DMS114 treated with DMSO at 0.1 percent for 48 hours (cell line): ENCODE measurements around the gene EPO.

Experiments used
- DNase-seq: peaks from one replicate; lab custom pipeline; 2025; ENCODE audit not compliant: unreplicated experiment; lab: John Stamatoyannopoulos, UW

The EPO gene

DNA sequence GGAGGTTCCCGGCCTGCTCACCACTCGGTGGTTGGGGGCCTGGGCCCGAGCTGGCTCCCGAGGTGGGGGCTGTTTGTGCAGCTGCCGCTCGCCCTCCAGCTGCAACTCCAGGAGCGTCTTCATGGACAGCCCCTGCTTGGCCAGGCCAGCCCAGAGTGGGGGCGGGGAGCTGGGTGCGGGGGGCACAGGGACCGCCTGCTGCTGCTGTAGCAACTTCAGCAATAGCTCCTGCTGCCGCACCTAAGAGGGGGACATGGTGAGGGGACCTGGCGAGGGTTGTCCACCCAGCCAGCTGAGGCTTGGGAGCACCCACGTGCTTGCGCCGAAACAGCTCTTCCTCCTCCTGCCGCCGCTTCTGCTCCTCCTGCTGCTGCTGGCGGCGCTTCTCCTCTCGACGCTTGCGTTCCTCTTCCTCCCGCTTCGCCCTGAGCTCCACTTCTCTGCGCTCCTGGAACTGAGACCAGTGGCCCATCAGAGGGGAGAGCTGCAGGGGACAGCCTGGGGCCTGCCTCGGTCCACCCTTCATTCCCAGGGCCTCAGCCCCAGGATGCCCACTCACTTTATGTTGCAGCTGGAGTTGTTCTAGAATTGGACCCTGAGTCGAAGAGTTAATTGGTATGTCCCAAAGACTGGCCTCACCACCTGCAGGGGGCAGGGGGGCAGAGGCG lies 37.1 kb upstream of the EPO start:
- no peak for DNase-seq

DNA sequence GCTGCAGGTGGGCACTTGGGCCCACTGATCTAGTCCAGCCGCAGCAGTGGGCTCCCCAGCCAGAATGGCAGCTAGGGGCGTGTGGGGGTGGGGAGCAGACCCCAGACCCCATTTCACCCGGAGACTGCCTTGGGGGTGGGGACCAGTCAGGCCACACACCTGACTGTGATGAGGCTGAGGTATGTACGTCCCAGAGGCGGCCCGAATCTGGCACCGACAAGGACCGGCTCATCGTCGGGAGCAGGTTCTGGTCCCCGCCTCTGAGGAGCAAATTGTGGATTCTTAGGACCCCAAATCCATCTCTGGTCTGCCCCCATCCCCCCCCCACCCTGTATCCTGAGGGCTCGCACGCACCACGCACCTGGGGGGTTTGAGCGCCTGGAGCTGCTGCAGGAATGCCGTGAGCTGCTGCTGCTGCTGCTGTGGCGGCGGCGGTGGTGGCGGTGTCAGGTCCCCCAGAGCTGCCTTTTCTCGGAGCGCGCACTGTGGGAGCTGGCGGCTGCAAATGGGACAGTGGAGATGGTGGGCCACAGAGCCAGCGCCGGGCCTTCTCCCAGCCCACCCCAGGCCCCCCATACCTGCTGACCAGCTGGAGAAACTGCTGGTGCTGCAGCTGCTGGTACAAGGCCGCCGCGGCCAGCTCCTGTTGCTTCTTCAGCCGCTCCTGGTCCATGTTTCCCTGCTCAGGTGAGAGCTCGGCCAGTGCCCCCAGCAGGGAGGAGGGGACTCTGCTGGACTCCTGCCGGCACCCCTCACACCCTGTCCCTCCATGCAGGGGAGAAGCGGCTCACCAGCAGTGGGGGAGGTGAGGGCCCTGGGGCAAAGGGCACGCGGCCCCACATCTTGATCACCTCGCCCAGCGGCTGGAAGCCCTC lies 36.4 kb upstream of the EPO start:
- DNase-seq: no peak

DNA sequence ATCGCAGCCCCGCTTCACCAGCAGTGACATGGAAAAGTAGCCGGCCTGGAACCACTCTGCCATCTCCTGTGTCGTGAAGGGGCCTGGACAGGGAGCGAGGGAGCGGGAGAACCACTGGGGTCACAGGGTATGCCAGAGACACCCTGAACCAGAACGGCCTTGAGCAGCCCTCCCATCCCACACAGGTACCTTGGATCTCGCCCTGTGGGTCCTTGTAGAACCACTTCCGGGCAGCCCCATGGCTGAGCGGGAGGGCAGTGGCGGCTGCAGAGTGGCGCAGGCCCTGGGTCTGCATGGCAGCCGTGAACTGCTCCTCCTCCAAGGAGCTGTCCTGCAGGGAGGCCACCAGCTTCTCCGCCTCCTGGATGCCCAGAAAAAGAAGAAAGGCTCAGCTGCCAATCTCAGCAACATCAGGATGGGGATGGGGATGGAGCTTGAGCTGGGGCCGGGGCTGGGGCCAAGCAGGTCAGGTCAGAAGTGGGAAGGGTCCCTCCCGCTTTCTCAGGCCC lies 35.7 kb upstream of the EPO start:
- DNase-seq: no peak

DNA sequence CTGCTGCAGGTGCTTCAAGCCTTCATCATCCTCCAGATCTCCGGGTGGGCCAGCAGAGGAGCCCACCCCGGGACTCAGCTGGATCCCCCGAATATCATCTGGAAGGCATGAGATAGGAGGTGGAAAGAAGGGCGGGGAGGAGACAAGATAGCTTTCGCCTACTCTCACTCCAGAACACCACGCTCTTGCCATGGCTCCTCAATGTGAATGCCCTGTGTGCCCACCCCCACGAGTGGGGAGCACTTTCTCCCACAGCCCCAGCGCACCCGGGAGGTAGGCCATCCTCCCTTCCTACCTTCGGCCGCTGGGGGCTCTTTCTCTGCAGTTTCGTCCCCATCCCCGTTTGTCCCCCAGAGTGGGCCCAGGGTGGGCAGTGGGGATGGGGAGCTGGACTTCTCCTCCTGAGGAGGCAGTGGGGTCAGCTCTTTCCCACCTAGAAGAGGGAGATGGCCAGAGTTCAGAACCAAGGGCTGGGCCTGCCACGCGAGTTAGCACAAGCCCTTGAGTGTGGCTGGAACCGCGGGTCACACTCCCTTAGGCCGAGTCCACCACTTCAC lies 35.1 kb upstream of the EPO start:
- no peak for DNase-seq

DNA sequence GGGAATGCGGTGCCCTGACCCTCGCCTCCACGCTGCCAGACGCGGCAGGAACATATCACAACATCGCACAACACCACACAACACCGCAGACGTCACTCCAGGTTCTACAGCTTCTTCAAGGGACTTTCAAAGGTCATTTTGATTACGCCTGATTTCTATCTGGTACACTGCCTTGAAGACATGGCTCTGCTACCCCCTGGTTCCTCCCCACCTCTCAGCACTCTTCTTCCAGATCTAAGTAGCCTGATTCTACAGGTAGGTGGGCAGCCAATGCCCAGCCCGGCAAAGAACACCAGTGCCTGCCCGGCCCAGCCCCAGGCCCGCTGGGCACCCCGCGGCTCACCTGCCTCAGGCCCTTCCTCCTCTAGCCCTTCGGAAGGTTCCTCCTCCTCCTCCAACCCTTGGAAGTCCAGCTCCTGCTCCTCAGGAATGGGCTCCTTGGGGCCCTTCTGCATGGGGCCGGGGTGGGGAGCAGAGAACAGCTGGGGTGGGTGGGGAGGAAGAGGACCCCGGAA lies 34.6 kb upstream of the EPO start:
- no peak for DNase-seq

DNA sequence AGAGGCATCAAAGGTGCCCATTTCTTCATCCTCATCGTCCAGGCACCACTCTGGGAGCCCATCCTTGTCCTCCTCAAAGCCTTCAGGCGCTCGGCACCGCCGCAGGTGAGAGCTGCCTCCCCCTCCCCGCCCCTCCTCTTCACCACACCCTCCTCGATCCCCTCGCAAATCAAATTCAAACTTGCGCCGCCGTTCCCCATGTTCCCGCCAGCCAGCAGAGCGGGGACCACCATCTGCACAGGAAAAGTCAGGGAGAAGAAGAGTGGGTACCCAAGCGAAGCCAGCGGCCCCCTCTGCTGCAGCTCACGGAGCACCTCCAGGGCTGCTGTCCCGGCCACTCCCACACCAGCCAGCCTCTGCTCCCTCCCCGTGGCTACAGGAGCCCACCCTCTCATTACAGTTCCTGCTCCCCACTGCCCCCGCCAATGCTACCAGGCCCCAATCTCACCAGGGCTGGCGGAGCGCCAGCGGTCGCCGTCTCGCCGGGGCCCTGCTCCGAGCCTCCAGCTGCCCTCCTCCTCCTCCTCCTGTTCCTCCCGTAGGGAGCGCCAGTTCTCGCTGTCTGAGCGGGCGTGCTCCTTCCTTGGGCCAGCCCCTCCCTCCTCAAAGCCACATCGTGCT lies 34.0 kb upstream of the EPO start:
- DNase-seq: no peak

DNA sequence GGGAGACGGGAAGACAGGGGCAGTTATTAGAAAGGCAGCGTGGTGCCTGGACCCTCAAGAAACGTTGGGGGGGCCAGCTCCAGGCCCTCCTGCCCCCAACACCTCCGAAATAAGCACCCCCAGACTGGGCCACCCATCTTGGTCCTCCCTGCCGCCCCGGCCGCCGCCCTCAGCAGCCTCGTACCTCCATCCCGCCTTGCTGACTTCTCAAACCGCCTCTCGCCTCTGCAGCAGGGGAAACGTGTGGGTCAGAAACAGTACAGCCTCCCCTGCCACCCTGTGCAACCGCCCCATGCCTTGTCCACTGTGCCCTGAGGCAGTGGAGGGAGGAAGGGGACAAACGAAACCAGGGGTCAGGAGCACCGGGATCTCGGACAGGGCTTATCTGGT lies 33.5 kb upstream of the EPO start:
- no peak for DNase-seq

DNA sequence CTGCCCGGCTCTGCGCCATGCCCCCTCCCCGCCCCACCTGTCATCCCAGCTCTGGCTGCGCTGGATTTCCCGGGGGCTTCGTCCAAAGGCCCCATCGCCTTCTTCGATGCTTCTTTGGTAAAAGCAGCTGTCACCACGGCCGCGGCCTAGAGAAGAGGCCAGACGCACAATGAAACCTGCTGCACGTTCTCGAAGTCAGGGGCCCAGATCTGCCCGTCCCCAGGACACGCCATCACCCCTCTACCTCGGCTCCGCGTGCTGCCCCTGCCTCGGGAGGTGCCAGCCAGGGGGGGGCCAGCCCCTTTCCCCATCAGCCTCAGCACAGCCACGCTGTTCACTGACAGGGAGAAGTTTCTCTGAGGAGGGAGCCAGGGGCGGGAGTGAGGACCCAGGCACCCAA lies 33.0 kb upstream of the EPO start:
- no peak for DNase-seq

DNA sequence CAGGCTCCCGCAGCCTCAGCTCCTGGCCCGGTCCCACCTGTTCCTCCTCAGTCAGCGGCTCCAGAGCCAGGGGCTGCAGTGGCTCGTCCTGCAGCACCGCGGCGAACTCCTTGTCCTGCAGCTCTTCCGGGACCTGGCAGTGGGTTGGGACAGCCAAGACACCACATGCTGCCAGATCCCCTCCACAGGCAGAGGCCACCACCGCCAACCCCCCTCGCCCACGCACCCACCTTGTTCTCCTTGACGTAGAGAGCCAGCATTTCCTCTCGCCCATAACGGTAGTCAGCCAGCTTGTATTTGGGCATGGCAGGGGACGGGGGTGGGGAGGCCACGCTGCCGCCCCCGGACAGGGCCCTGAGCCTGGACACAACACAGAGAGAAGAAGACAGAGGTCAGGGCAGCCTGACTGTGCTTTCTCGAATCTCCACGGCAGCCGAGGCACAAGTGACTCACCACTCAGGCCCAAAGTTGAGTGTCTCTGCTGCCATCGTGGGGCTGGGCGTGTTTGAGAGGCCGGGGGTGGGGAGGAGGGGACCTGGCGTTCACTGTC lies 32.4 kb upstream of the EPO start:
- DNase-seq: no peak

DNA sequence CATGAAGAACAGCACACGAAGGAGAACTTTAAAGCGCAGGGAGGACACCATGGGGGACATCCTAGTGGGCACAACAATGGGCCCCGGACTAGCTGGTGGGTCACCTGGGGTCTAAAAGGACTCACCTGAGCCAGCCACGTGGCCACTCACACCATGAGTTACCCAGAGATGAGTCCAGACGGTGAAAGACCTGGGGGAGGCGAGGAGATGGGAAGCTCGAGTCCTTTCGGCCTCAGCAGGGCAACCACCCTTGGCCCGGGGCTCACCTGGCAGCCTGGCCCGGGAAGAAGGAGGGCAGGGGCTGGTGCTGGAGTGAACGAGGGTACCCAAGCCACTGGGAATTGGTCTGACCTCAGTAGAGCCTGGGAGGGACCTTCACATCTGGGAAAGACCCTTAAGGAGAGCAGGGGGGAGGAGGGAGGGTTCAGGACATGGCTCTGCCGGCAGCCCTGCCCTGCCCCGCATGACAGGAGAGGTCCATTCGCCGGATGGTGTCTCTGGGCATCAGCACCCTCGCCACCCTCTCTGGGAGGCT lies 31.9 kb upstream of the EPO start:
- no peak for DNase-seq

DNA sequence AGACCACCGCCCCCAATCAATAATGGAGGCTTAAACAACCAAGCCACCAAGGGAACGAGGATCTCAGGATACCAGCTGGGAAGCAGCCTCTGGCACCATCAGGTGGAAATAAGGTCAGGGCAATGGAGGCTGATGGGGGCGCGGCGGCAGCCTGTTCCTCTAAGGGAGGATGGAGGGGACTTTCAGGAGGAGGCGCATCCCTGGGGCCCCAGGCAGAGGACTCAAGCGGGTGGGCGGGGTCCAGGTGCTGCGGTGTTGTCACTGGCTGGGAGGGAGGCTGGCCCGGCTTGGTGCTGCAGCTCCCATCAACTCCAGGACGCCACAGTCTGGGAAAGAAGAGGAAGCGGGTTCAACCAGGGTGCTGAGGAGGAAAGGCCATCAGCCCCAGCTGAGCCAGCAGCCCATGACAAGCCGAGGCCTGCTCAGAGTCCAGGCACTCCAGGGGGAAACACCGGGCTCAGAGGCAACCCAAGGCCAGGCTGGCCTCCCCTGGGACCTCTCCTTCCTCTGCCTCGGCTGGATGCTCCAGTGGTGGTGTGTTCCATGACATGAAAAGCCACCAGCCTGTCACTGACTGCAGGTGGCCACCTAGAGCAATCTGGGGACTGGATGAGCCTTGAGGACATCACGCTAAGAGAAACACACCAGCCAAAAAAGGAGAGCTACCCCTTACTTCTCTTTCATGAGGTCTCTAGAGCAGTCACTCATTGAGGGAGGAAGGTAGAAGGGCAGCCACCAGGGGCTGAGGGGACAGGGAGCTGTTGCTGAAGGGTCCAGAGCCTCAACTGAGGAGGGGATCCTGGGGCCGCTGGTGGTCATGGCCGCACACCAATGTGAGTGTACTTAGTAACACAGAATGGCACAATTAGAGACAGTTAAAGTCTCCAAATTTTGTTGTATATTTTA lies 30.8 kb upstream of the EPO start:
- DNase-seq: no peak

DNA sequence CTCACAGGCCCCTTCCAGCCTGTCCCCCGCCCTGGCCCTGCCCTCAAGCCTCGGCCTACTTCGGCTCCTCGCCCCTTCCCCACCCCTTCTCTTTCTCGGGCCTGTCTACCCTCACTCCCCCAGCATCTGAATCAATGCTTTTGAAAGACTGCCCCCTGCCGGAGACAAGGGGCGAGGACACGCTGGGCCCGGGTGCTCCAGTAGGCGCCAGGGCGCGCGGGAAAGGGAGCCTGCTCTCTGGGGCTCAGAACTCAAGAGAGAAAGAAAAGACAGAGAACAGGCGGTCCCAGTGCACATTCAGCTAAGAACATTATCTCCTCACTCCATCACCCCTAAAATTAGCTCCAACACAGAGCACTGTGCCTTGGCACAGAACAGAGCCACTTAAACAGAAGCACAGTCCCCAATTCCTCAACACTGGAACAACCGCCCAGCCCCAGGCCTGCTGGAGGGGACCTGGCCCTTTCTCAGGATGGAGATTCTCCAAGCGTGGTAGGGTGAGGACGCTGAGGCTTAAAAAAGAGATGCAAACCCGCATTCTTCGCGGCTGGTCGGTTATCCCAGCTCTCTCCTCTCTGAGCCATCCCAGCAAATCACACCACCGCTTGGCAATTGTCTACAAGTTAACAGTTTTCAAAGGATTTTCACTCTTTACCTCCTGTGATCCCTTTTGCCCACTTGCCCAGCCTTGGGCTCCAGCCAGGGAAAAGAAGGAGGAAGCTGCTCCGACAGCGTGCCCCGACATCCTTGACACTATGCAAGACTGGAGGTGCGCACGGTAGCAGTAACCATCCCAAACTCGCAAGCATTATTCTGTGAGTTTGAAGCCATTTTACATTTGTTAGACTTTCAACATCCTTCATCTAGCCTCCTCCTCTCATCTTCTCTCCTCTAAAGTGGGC lies 28.3 kb upstream of the EPO start:
- peak; percentile 55 for DNase-seq

DNA sequence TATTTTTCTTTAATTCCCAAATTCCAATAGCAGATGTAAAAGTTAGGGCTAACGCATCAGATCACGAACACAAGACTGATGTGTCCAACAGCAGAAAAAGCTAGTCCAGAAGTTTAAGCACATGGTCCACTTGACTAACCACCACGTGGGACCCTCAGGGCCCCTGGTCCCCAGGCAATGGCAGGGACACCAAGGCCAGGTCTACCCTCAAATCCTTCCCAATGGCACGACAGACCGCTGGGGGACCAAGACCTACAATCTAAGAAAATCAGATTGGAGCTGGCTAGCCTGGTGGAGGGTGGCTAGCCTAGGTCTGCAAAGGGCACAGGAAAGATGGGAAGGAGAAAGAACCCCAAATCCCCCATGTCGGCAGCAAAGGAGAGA lies 27.7 kb upstream of the EPO start:
- DNase-seq: no peak

DNA sequence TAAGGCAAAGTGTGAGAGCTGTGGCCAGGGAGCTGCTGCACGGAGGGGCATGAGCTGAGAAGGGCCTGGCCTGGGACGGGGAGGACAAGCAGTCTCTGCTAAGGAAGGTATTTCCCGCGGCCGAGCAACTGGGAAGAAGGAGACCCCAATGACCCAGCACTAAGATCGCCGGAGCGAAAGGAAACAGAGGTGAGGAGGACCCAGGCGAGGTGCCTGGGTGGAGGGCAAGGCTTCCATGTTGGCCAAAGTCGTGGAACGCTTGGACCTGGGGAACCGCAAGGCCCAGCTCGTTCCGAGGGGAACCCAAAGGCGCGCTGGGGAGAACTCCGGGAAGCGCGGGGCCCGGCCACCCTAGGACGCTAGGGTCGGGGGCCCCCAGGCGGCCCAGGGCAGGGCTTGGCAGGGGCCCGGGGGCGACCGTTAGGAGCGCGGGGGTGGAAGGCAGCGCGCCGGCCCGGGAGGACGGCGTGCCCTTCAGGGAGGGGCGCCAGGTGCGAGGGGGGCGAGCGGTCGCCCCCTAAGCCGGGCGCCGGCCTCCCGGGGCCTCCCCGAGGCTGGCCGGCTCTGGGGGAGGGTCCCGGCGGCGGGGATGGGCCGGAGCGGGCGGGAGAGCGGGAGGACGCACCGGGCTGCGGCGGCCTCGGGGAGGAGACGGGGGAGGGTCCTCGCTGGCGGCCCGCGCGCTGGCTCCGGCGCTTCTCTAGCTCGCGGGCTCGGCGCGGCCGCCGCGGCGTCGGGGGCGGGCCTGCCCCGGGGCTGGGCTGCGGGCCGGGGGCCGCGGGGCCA lies 26.8 kb upstream of the EPO start:
- no peak for DNase-seq

DNA sequence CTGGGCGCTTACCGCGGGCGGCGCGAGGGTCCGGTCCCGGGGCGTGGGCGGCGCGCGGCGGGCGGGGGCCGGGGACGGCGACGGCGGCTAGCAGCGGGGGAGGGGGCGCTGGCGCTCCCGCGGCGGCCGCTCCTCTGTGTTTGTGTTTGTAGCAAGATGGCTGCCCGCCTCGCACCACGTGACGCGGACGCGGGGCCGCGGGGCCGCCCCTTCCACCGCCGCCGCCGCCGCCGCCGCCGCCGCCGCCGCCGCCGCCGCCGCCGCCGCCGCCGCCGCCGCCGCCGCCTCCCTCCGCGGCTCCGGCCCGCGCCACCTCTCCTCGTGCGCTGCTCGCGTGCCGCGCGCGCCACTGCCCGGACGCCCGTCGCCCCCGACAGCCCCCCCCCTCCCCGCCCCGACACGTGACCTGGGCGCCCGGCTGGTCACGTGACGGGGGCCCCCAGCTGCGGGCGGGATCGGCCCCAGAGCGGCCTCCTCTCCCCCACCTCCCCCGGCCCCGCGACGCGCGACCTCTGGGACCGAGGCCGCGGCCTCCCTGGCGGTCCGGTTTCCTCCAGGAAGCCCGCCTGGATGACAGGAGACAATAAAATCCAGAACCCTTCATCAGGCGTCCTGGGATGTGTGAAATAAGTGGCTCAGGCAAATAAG lies 26.0 kb upstream of the EPO start, which contains the start of gene GIGYF1:
Gene GIGYF1, minus strand, starts transcription at position 153 of the 648 bp plus-strand sequence. CDS start 6,012 bp downstream, outside the sequence.
- DNase-seq: no peak

DNA sequence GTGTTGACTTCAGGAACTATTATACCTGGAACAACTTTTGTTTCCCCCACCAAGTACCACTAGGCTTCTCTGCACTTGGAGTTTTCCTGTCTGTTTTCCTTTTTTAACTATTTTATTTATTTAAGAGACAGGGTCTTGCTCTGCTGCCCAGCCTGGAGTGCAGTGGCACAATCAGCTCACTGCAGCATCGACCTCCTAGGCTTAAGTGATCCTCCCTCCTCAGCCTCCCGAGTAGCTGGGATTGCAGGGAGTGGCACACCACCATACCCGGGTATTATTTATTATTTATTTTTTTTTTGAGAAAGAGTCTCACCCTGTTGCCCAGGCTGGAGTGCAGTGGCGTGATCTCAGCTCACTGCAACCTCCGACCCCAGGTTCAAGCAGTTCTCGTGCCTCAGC lies 24.1 kb upstream of the EPO start:
- DNase-seq: no peak

DNA sequence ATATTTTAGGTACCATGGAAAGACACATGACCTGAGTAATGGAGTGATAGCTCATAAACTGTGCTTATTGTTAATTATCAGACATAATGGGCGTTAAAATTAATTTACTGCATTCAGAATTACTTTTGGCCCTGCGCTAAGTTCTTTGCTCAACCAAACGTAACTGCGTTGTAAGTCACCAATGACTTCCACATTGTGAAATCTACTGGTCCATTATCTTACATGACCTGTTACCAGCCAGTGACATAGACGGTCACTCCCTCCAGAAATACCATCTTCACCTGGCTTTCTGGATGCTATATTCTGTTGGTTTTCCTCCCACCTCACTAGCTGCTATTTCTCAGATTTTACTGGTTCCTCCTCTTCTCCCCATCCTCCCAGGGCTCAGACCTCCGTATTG lies 21.2 kb upstream of the EPO start:
- DNase-seq: no peak
